Pancreas (tissue), 10 donors: ENCODE data around the gene HIVEP3. TPM values are rescaled to one million over a fixed set of nuclear protein-coding genes. Genes with fewer than 3 reads are reported as not detected.

Experiments
- ATAC-seq, 4 donors: fragments of 200-7000 bp; cut with Tn5 transposase; one replicate each; pipeline versions ENCODE4 v1.8.0 to v1.9.1; 2020; ENCODE audit warnings: mild to moderate bottlenecking in 4 of 4, moderate library complexity in 4 of 4
- DNase-seq, 6 donors: peaks; one replicate each; pipeline ENCODE4 v3.0.0-alpha.2; 2020
- FAIRE-seq: peaks from 2 replicates; lab custom pipeline; 2012; peaks lifted over from hg19 to GRCh38; lab: Jason Lieb, UNC
- H3K27ac ChIP-seq, 4 donors: fragments of 200-600 bp; sonication (generic); 1 replicate in 3 of 4; 2 replicates in 1 of 4; pipeline versions ENCODE4 v1.5.0 to v1.8.0; 2020
- H3K27me3 ChIP-seq, 4 donors: fragments of 200-600 bp; one replicate each; pipeline ENCODE4 v1.8.0; 2021
- H3K36me3 ChIP-seq, 3 donors: fragments of 200-600 bp; sonication (generic) in 1 of 3; one replicate each; pipeline versions ENCODE4 v1.5.0 to v1.8.0; 2020 to 2021
- H3K4me1 ChIP-seq, 3 donors: fragments of 200-600 bp; one replicate each; pipeline ENCODE4 v1.8.0; 2021
- H3K4me3 ChIP-seq, 4 donors: fragments of 200-600 bp; sonication (generic) in 2 of 4; one replicate each; pipeline versions ENCODE4 v1.5.0 to v1.8.0; 2020 to 2021
- H3K9me3 ChIP-seq, 4 donors: fragments of 200-600 bp; one replicate each; pipeline ENCODE4 v1.8.0; 2021
- CTCF ChIP-seq, 4 donors: fragments of 200-600 bp; sonication (generic) in 3 of 4; IDR thresholded peaks; one replicate each; pipeline versions ENCODE4 v1.5.0 to v1.8.0; 2021; ENCODE audit warnings: antibody characterized with exemption in 4 of 4
- WGBS, 2 donors: extraction: QIAGEN DNeasy Blood & Tissue Kit; methylation state at CpG; one replicate each; pipeline ENCODE4 v1.1.7; 2013; 5-methylcytosine and 5-hydroxymethylcytosine counted together
- intact Hi-C, 3 donors: fragments of 100-400 bp; cut with DNase I; formaldehyde crosslinking; loops; one replicate each; pipeline versions ENCODE4 v1.11.1 to v1.14.2; 2022
- polyA plus RNA-seq, 2 donors: library from polyadenylated mRNA; stranded (reverse); fragments of 200-250 nt; gene quantifications; one replicate each; pipeline ENCODE4 v1.2.3, GENCODE V29; 2013
- total RNA-seq, 6 donors: library from RNA; stranded (reverse); fragmentation: NEBNext Ultra II Directional in 4 of 6; extraction: Animal tissue kit (Norgen Biotek cat#: 25700) in 4 of 6; gene quantifications; one replicate each; pipeline versions ENCODE4 v1.2.1 to v1.2.4, GENCODE V29; 2021 to 2023
- donor health status: healthy with polysubstance abuse.
- donor health status: DM: no; HTN: no; CAD: no; lungs with moderate emphysema.
- donor health status: DM: no; HTN: no; CAD: no.
- donor health status: control.
- donor health status: control.
- donor health status: Bipolar disorder and iron deficiency.
- donor health status: DM: yes; HTN: yes; CAD: no.
- donor health status: DM: no; HTN: no; CAD: no.
- donor health status: DM: no; HTN: no; CAD: no.
- donor health status: DM: yes; HTN: yes; CAD: no.

Gene HIVEP3
- total and polyA plus RNA-seq, 8 donors = 2.7 to 5.0 (median 3.1) TPM

- FAIRE-seq = no peak
- 70 to 74% methylated on average over 11 of the region's 11 CpGs for WGBS, 2 donors
- Histone ChIP-seq H3K27ac (no peak overlapping the region), H3K27me3 (no peaks in the 10 kb centered on the region), H3K4me1 (no peaks in the 10 kb centered on the region), H3K9me3 (no peaks in the 10 kb centered on the region), H3K36me3 (no peaks in the 10 kb centered on the region), H3K4me3 (no peak overlapping the region)
- DNase-seq = no peak
- intact Hi-C loops = no loop called here
- no peak for TF ChIP-seq CTCF (IDR thresholded peaks at IDR 0.05)
- ATAC-seq = peak in 2 of 4 donors; percentile 25 to 51
Measured at GRCh38 chr1:41650028-41650880, 268.5 kb downstream of the HIVEP3 start.

GRCh38 chr1:41649396-41650027 lies 269.2 kb downstream of the HIVEP3 start:
- Histone ChIP-seq H3K9me3 (no peaks in the 10 kb centered on the region), H3K27me3 (no peaks in the 10 kb centered on the region), H3K4me1 (no peaks in the 10 kb centered on the region), H3K36me3 (no peaks in the 10 kb centered on the region), H3K4me3 (no peak overlapping the region), H3K27ac (no peak overlapping the region)
- TF ChIP-seq CTCF (IDR thresholded peaks at IDR 0.05) = no peak
- FAIRE-seq = no peak
- no peak for ATAC-seq
- DNase-seq = no peak
- intact Hi-C loops = no loop called here
- WGBS, 2 donors = 77 to 84% methylated on average over 9 of the region's 9 CpGs

- Histone ChIP-seq H3K9me3 (no peaks in the 10 kb centered on the region), H3K27me3 (no peaks in the 10 kb centered on the region), H3K36me3 (no peaks in the 10 kb centered on the region), H3K4me3 (no peak overlapping the region), H3K4me1 (no peaks in the 10 kb centered on the region), H3K27ac (no peak overlapping the region)
- DNase-seq = no peak
- FAIRE-seq = no peak
- no peak for ATAC-seq
- WGBS, 2 donors = 96% methylated on average over 6 of the region's 6 CpGs
- intact Hi-C loops = no loop called here
- no peak for TF ChIP-seq CTCF (IDR thresholded peaks at IDR 0.05)
Measured at GRCh38 chr1:41648844-41649243, 269.9 kb downstream of the HIVEP3 start.

GRCh38 chr1:41648230-41648629 lies 270.5 kb downstream of the HIVEP3 start:
- H3K9me3 ChIP-seq = no peaks in the 10 kb centered on the region
- WGBS, 2 donors = 92 to 97% methylated on average over 5 of the region's 5 CpGs
- FAIRE-seq = no peak
- no peaks in the 10 kb centered on the region for H3K36me3 ChIP-seq
- no peaks in the 10 kb centered on the region for H3K4me1 ChIP-seq
- no peak overlapping the region for H3K4me3 ChIP-seq
- no peak for ATAC-seq
- TF ChIP-seq CTCF (IDR thresholded peaks at IDR 0.05) = no peak
- no peaks in the 10 kb centered on the region for H3K27me3 ChIP-seq
- no peak for DNase-seq
- no peak overlapping the region for H3K27ac ChIP-seq
- intact Hi-C loops = no loop called here
